Upper lobe of left lung (tissue), 4 donors: ENCODE data around the gene GRK5.

Source experiments
- EP300 ChIP-seq, 4 donors: sonication (generic); formaldehyde crosslinking; IDR thresholded peaks; one replicate each; pipeline ENCODE4 v1.5.1; 2017; ENCODE audit warnings: antibody characterized with exemption in 4 of 4, control low read depth in 2 of 4
- POLR2A ChIP-seq, 4 donors: fragments of 450-650 bp; IDR thresholded peaks; one replicate each; pipeline ENCODE4 v1.5.1; 2016 to 2017; ENCODE audit warnings: antibody characterized with exemption in 4 of 4, mild to moderate bottlenecking in 2 of 4
- POLR2AphosphoS5 ChIP-seq, 2 donors: sonication (generic); formaldehyde crosslinking; IDR thresholded peaks; one replicate each; pipeline ENCODE4 v1.5.1; 2017; ENCODE audit warnings: antibody characterized with exemption in 2 of 2
- TF ChIP-seq, protein P1 (sequence below), 6 experiments: fragments of 450-650 bp in 4 of 6; fragments of 200-600 bp in 2 of 6; sonication (generic) in 2 of 6; IDR thresholded peaks; one replicate each; pipeline ENCODE4 v1.5.1; 2016 to 2019; ENCODE audit warnings: antibody characterized with exemption in 6 of 6

DNA sequence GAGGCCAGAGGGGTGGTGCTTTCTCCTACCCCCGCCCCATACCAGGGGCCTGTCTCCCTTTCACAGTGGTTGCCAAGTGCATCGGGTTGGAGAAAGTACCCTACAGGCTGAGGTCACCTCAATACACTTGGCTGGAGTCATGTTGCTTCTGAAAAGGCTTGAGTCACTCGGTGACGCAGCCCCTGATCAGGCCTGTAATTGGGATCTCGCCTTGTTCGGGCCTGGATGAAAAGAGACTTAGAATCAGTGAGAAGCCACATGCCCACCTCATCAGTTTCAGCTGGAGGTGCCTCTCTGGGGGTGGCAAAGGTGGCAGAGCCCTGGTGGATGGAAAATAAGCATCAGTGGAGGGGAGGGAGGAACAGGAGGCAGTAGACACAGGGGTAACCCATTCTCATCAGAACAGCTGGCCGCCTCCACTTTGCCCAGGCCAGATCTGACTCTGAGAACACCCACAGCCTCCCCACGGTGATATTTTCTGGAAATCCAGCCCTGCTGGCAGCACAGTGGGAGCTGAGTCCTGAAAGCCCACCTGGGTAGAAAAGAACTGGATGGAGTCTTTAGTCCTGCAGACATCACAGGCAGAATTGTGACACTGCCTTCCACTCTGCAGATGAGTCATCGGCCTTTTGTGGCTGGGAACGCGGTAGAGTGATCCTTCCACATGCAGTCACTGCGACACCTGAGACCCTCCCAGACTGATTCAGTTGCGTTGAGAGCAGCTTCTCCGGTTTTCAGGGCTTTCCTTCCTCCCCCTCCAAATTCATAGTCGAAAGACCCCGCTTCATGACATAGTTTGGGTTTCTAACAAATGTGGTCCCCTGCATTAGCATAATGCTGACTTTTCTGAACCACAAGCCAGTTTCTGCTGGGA is 108.0 kb downstream of the GRK5 start:
- TF ChIP-seq, protein P1, sequence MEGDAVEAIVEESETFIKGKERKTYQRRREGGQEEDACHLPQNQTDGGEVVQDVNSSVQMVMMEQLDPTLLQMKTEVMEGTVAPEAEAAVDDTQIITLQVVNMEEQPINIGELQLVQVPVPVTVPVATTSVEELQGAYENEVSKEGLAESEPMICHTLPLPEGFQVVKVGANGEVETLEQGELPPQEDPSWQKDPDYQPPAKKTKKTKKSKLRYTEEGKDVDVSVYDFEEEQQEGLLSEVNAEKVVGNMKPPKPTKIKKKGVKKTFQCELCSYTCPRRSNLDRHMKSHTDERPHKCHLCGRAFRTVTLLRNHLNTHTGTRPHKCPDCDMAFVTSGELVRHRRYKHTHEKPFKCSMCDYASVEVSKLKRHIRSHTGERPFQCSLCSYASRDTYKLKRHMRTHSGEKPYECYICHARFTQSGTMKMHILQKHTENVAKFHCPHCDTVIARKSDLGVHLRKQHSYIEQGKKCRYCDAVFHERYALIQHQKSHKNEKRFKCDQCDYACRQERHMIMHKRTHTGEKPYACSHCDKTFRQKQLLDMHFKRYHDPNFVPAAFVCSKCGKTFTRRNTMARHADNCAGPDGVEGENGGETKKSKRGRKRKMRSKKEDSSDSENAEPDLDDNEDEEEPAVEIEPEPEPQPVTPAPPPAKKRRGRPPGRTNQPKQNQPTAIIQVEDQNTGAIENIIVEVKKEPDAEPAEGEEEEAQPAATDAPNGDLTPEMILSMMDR (IDR thresholded peaks at IDR 0.05) = no peak
- TF ChIP-seq POLR2AphosphoS5 (IDR thresholded peaks at IDR 0.05) (peak in 1 of 2 donors; percentile 4), POLR2A (IDR thresholded peaks at IDR 0.05) (no peak), EP300 (IDR thresholded peaks at IDR 0.05) (no peak)
